ENCODE data around the gene BRME1. TPM values are rescaled to one million over a fixed set of nuclear protein-coding genes. Genes with fewer than 3 reads are reported as not detected.

Gene BRME1
- total RNA-seq, 1 experiment from 2014 or later: 6.7 TPM

- H3K18ac ChIP-seq (ENCODE audit: insufficient read length, low read depth, low read length): no peak overlapping the region
- no peak overlapping the region for H2BK20ac ChIP-seq (ENCODE audit: low read depth, low read length, poor library complexity, severe bottlenecking)
- H3K56ac ChIP-seq (ENCODE audit: insufficient read length, low read depth, low read length): no peak overlapping the region
- H2BK15ac ChIP-seq (ENCODE audit: low read depth, low read length): no peak overlapping the region
- H3T11ph ChIP-seq (ENCODE audit: low read length): no peak overlapping the region
- Mint-ChIP-seq H3K4me1 (peaks cover 9 to 10% of the 10 kb centered on the region in 2 experiments), H3K4me3 (no peak overlapping the region), H3K27ac (no peak overlapping the region), H3K36me3 (ENCODE audit: insufficient read depth in 1 of 3, low read depth in 3 of 3) (peaks cover 0 to 2% (median 0%) of the 10 kb centered on the region in 3 experiments; a peak in 2 of 7 replicates), H3K9me3 (peaks cover 0 to 2% of the 10 kb centered on the region in 2 experiments; a peak in 2 of 5 replicates), H3K27me3 (ENCODE audit: low read depth) (peaks cover 14% of the 10 kb centered on the region)
- H2BK12ac ChIP-seq (ENCODE audit: insufficient read length, low read depth, low read length): no peak overlapping the region
- H4K91ac ChIP-seq (ENCODE audit: insufficient read length, low read depth, low read length): no peak overlapping the region
- no peak overlapping the region for H4K5ac ChIP-seq (ENCODE audit: insufficient read length, low read depth, low read length)
- H3K79me2 ChIP-seq (ENCODE audit: insufficient read depth, low read length): no peaks in the 10 kb centered on the region
- H3K23ac ChIP-seq (ENCODE audit: insufficient read length, low read depth, low read length): no peak overlapping the region
- no peaks in the 10 kb centered on the region for H3K27me3 ChIP-seq (ENCODE audit: insufficient read depth, low read length)
- DNase-seq: no peak
- H2AK5ac ChIP-seq (ENCODE audit: insufficient read length, low read length): no peak overlapping the region
- no peak overlapping the region for H3K9ac ChIP-seq (ENCODE audit: extremely low read depth, insufficient read length, low read length)
- no peaks in the 10 kb centered on the region for H3K4me1 ChIP-seq (ENCODE audit: insufficient read depth, low read length)
- H3K4me2 ChIP-seq (ENCODE audit: insufficient read depth, insufficient read length, low read length): no peak overlapping the region
- H2BK5ac ChIP-seq (ENCODE audit: insufficient read length, low read length): no peak overlapping the region
- no peak overlapping the region for H3K27ac ChIP-seq (ENCODE audit: insufficient read length, low read depth, low read length)
- H3K9me3 ChIP-seq (ENCODE audit: control insufficient read depth, low read depth, low read length): no peaks in the 10 kb centered on the region
- no peak overlapping the region for H3K14ac ChIP-seq (ENCODE audit: insufficient read depth, low read length)
- no peaks in the 10 kb centered on the region for H4K20me1 ChIP-seq (ENCODE audit: control insufficient read depth, insufficient read depth, insufficient read length)
- no peak overlapping the region for H4K8ac ChIP-seq (replicated peaks; ENCODE audit: insufficient read length, low read depth, low read length)
- H3K23me2 ChIP-seq (ENCODE audit: insufficient read length, low read depth, low read length, poor library complexity, severe bottlenecking): peaks cover 10% of the 10 kb centered on the region
- H2BK120ac ChIP-seq (ENCODE audit: low read depth, low read length, poor library complexity, severe bottlenecking): no peak overlapping the region
- TF ChIP-seq CTCF (conservative IDR thresholded peaks at IDR 0.05): peak; percentile 60; the same call in 2 of the 3 replicates
- no peaks in the 10 kb centered on the region for H3K79me1 ChIP-seq (ENCODE audit: insufficient read depth, low read depth, low read length, poor library complexity, severe bottlenecking)
- no peak overlapping the region for H2AFZ ChIP-seq (ENCODE audit: low read length)
- H3K4ac ChIP-seq (ENCODE audit: low read depth, low read length): no peak overlapping the region
- no CpG with 5 or more reads among the region's 4 CpGs for WGBS (ENCODE audit: extremely low coverage, insufficient read length, low lambda C conversion rate)
Observed at GRCh38 chr19:13902993-13903555, 2.8 kb downstream of the BRME1 start.
